HCT116 (cell line): ENCODE results near the gene ATP6V1B1. TPM values are rescaled to one million over a fixed set of nuclear protein-coding genes. Genes with fewer than 3 reads are reported as not detected.

ENCODE experiments used
- ATAC-seq: fragments of 200-7000 bp; cut with Tn5 transposase; 2 replicates; pipeline ENCODE4 v1.9.1; 2020; ENCODE audit warnings: mild to moderate bottlenecking, moderate library complexity
- BruUV-seq: library from RNA; stranded (reverse); fragments of 400-500 nt; replicated peaks from 2 replicates; lab custom pipeline; 2021; lab: Mats Ljungman, UMichigan
- CTCF ChIA-PET: fragments of 300-600 bp; sonication (Branson Sonifier 250); formaldehyde crosslinking; loops from one replicate; lab custom pipeline; 2021; ENCODE audit warnings: antibody characterized with exemption; lab: Charles Lee
- POLR2A ChIA-PET: fragments of 300-600, 350-600 bp; sonication (Branson Sonifier 250); formaldehyde crosslinking; loops from one replicate; lab custom pipeline; 2021; ENCODE audit warnings: antibody characterized with exemption; lab: Charles Lee
- RAD21 ChIA-PET, 2 experiments: fragments of 300-600 bp; sonication (Branson Sonifier 250); formaldehyde crosslinking; loops; one replicate each; lab custom pipeline; 2023; ENCODE audit warnings: low total read pairs in 2 of 2; ENCODE audit not compliant: uncharacterized antibody in 2 of 2, unreplicated experiment in 2 of 2, low non-redundant PET in 1 of 2; lab: Charles Lee
- DNase-seq: peaks from one replicate; pipeline ENCODE4 v3.0.0-alpha.2; 2010; ENCODE audit warnings: low read depth, low spot score
- H2AFZ ChIP-seq: fragments of 200-600 bp; shearing (Covaris generic), sonication (generic); 2 replicates; pipeline ENCODE4 v1.6.1; 2017; ENCODE audit warnings: low read depth, mixed run types, mixed read lengths, antibody characterized with exemption, low read length; ENCODE audit not compliant: poor library complexity, severe bottlenecking
- H3K27ac ChIP-seq: 2 replicates; pipeline ENCODE4 v1.5.1; 2012; ENCODE audit warnings: low read depth, low read length
- H3K27me3 ChIP-seq: fragments of 200-600 bp; sonication (generic); 2 replicates; pipeline ENCODE4 v1.6.1; 2016; ENCODE audit warnings: mixed run types, low read length, mixed read lengths; ENCODE audit not compliant: insufficient read depth
- H3K36me3 ChIP-seq, 2 experiments: fragments of 200-500 bp in 1 of 2; fragments of 200-600 bp in 1 of 2; sonication (Bioruptor generic) in 1 of 2; sonication (generic) in 1 of 2; 2 replicates each; pipeline versions ENCODE4 v1.5.1 to v1.6.1; 2014 to 2016; ENCODE audit warnings: low read length in 2 of 2, inconsistent platforms in 1 of 2, mixed read lengths in 1 of 2, mixed run types in 1 of 2; ENCODE audit not compliant: insufficient read depth in 2 of 2, control insufficient read depth in 1 of 2
- H3K4me1 ChIP-seq, 2 experiments: fragments of 200-600 bp in 1 of 2; sonication (generic) in 1 of 2; 2 replicates each; pipeline versions ENCODE4 v1.5.1 to v1.6.1; 2012 to 2017; ENCODE audit warnings: low read length in 2 of 2, inconsistent platforms in 1 of 2, mild to moderate bottlenecking in 1 of 2, mixed read lengths in 1 of 2, mixed run types in 1 of 2, moderate library complexity in 1 of 2; ENCODE audit not compliant: insufficient read depth in 2 of 2, control insufficient read depth in 1 of 2
- H3K4me2 ChIP-seq: fragments of 200-600 bp; sonication (generic); 2 replicates; pipeline ENCODE4 v1.6.1; 2017; ENCODE audit warnings: mixed run types, low read length, mixed read lengths
- H3K4me3 ChIP-seq, 2 experiments: fragments of 200-600 bp in 1 of 2; sonication (generic) in 1 of 2; replicated peaks in 1 of 2; 2 replicates each; pipeline ENCODE4 v1.5.1; 2011 to 2016; ENCODE audit warnings: low read length in 2 of 2, control low read depth in 1 of 2, low read depth in 1 of 2, mild to moderate bottlenecking in 1 of 2, mixed read lengths in 1 of 2, mixed run types in 1 of 2
- H3K79me2 ChIP-seq: fragments of 200-600 bp; sonication (generic); 2 replicates; pipeline ENCODE4 v1.6.1; 2017; ENCODE audit warnings: mild to moderate bottlenecking, mixed run types, low read length, moderate library complexity, mixed read lengths; ENCODE audit not compliant: insufficient read depth
- H3K9ac ChIP-seq: fragments of 200-600 bp; sonication (generic); 2 replicates; pipeline ENCODE4 v1.6.1; 2016; ENCODE audit warnings: low read length, mixed read lengths
- H3K9me2 ChIP-seq: fragments of 200-600 bp; sonication (generic), shearing (Covaris generic); 2 replicates; pipeline ENCODE4 v1.6.1; 2017; ENCODE audit warnings: mixed run types, mild to moderate bottlenecking, moderate library complexity; ENCODE audit not compliant: insufficient read depth
- H3K9me3 ChIP-seq, 2 experiments: fragments of 200-500 bp in 1 of 2; fragments of 200-600 bp in 1 of 2; sonication (Bioruptor generic) in 1 of 2; sonication (generic) in 1 of 2; 2 replicates each; pipeline ENCODE4 v1.6.1; 2014 to 2017; ENCODE audit warnings: low read length in 2 of 2, mixed read lengths in 2 of 2, inconsistent platforms in 1 of 2, low read depth in 1 of 2, mild to moderate bottlenecking in 1 of 2, mixed run types in 1 of 2, moderate library complexity in 1 of 2; ENCODE audit not compliant: control insufficient read depth in 1 of 2, insufficient read depth in 1 of 2
- H4K20me1 ChIP-seq: fragments of 200-600 bp; sonication (generic), shearing (Covaris generic); 2 replicates; pipeline ENCODE4 v1.6.1; 2017; ENCODE audit warnings: mixed run types, mild to moderate bottlenecking, moderate library complexity; ENCODE audit not compliant: insufficient read depth
- CBX3 ChIP-seq: IDR thresholded peaks from 2 replicates; pipeline ENCODE4 v1.6.1; 2012; ENCODE audit warnings: low read depth
- CEBPB ChIP-seq: IDR thresholded peaks from 2 replicates; pipeline ENCODE4 v1.6.1; 2012; ENCODE audit warnings: low read depth
- EGR1 ChIP-seq: IDR thresholded peaks from 2 replicates; pipeline ENCODE4 v1.6.1; 2012; ENCODE audit warnings: low read depth
- ELF1 ChIP-seq: IDR thresholded peaks from 2 replicates; pipeline ENCODE4 v1.6.1; 2012; ENCODE audit warnings: low read depth, borderline replicate concordance
- EZH2 ChIP-seq: fragments of 200-600 bp; sonication (generic); IDR thresholded peaks from 2 replicates; pipeline ENCODE4 v1.6.1; 2017; ENCODE audit warnings: antibody characterized with exemption, mixed run types
- EZH2phosphoT487 ChIP-seq: fragments of 200-600 bp; IDR thresholded peaks from 2 replicates; pipeline ENCODE4 v1.6.1; 2018; ENCODE audit warnings: antibody characterized with exemption, borderline replicate concordance
- FOSL1 ChIP-seq: IDR thresholded peaks from 2 replicates; pipeline ENCODE4 v1.6.1; 2012; ENCODE audit warnings: low read depth
- JUND ChIP-seq: IDR thresholded peaks from 2 replicates; pipeline ENCODE4 v1.6.1; 2012
- TCF7L2 ChIP-seq: IDR thresholded peaks from 2 replicates; pipeline ENCODE4 v1.7.0; 2011; ENCODE audit warnings: borderline replicate concordance, inconsistent platforms; ENCODE audit not compliant: insufficient read depth, insufficient read length; ENCODE audit errors: extremely low read depth
- ZFX ChIP-seq: fragments of 450-650 bp; IDR thresholded peaks from 2 replicates; pipeline ENCODE4 v1.6.1; 2017
- intact Hi-C: fragments of 100-400 bp; cut with micrococcal nuclease; formaldehyde crosslinking; loops from 2 replicates; pipeline ENCODE4 v1.10.0; 2022
- total RNA-seq: library from RNA; stranded (reverse); gene quantifications from one replicate; pipeline ENCODE4 v1.2.1, GENCODE V29; 2021; ENCODE audit not compliant: unreplicated experiment
- TF ChIP-seq, protein P1 (sequence below): IDR thresholded peaks from 2 replicates; pipeline ENCODE4 v1.6.1; 2011; ENCODE audit warnings: mild to moderate bottlenecking, low read length, moderate library complexity; ENCODE audit not compliant: insufficient replicate concordance; ENCODE audit errors: extremely low read depth
- TF ChIP-seq, protein P2 (sequence below): IDR thresholded peaks from 2 replicates; pipeline ENCODE4 v1.6.1; 2012

The ATP6V1B1 gene
- total RNA-seq, 1 experiment from 2014 or later, result 0.74 TPM

DNA sequence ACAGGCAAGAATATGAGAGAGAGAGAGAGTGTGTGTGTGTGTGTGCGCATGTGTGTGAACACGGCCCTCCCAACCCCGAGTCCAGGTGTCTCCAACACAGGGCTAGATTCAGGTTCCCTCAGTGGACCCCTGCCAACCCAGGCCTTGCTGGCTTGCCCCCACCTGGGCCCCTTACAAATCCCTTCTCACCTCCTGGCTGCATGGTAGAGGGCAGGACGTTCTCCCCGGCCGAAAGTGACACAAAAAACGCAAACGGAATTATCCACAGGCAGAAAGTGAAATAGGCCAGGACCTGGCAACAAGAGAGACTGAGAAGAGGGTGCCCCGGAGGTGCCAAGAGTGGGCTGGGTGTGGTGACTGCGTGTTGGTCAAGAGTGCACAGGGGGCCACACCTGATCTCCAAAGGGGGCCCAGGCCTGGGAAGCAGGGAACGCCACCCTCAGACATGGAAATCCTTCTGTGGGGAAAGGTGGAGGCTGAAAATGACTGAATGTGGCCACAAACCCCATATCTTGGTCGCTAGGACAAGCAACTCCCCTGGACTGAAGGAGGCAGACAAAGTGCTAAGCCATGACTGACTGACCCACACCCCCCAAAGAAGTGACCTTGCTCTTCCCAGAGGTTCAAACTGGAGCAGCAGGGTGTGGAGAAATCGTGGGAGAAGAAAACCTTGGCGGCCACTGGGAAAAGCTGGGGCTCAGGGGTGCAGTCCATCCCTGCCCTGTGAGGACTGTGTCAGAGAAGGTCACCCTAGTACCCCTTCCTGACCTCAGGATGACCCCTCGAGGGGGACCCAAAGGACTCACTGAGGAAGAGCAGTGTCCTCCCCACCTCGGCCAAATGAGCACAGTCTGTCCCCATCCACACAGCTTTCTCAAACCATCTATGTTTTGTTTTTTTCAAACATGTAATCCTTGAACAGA, 53.3 kb downstream of the ATP6V1B1 start:
- H3K36me3 ChIP-seq, result peaks cover 23 to 31% of the 10 kb centered on the region in 2 experiments; a peak in 3 of 4 replicates
- CTCF ChIA-PET, result no interaction called here
- RAD21 ChIA-PET, result no interaction called here

More for the DNA sequence above, 53.3 kb downstream of the ATP6V1B1 start:
- no peak overlapping the region for H2AFZ ChIP-seq
- H3K4me1 ChIP-seq, result peaks cover 10 to 21% of the 10 kb centered on the region in 2 experiments; a peak in 2 of 4 replicates
- no peak overlapping the region for H3K4me2 ChIP-seq
- intact Hi-C loops, result no loop called here
- no peak for DNase-seq
- BruUV-seq, result no TSS peak
- no peak overlapping the region for H3K27ac ChIP-seq
- no peak overlapping the region for H3K9ac ChIP-seq
- ATAC-seq, result no peak
- no peaks in the 10 kb centered on the region for H3K9me3 ChIP-seq
- peaks cover 18% of the 10 kb centered on the region for H3K79me2 ChIP-seq
- no peaks in the 10 kb centered on the region for H4K20me1 ChIP-seq
- POLR2A ChIA-PET, result no interaction called here
- TF ChIP-seq EZH2phosphoT487, result no peak
- TF ChIP-seq, protein P1, sequence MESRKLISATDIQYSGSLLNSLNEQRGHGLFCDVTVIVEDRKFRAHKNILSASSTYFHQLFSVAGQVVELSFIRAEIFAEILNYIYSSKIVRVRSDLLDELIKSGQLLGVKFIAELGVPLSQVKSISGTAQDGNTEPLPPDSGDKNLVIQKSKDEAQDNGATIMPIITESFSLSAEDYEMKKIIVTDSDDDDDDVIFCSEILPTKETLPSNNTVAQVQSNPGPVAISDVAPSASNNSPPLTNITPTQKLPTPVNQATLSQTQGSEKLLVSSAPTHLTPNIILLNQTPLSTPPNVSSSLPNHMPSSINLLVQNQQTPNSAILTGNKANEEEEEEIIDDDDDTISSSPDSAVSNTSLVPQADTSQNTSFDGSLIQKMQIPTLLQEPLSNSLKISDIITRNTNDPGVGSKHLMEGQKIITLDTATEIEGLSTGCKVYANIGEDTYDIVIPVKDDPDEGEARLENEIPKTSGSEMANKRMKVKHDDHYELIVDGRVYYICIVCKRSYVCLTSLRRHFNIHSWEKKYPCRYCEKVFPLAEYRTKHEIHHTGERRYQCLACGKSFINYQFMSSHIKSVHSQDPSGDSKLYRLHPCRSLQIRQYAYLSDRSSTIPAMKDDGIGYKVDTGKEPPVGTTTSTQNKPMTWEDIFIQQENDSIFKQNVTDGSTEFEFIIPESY, result no peak
- TF ChIP-seq CEBPB, result no peak
- TF ChIP-seq ZFX, result no peak
- no peak for TF ChIP-seq EZH2
- no peak for TF ChIP-seq TCF7L2
- no peak for TF ChIP-seq CBX3
- TF ChIP-seq, protein P2, sequence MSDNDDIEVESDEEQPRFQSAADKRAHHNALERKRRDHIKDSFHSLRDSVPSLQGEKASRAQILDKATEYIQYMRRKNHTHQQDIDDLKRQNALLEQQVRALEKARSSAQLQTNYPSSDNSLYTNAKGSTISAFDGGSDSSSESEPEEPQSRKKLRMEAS, result no peak
- no peak for TF ChIP-seq FOSL1
- no peak for TF ChIP-seq JUND
- no peak for TF ChIP-seq ELF1
- no peak for TF ChIP-seq EGR1
- TF ChIP-seq, all 23 proteins: peak for 0
- Histone ChIP-seq H3K4me3 (no peak overlapping the region), H3K27me3 (no peaks in the 10 kb centered on the region), H3K9me2 (no peaks in the 10 kb centered on the region)
